ENCODE measurements around the gene SLAMF7. TPM values are rescaled to one million over a fixed set of nuclear protein-coding genes. Genes with fewer than 3 reads are reported as not detected.
"Not testable (repeated sequence)": the region's sequence is repeated elsewhere in the genome, so short reads cannot be mapped to it uniquely, and the experiment has no call there.

The SLAMF7 gene
- polyA plus RNA-seq, 12 donors = 0.26 to 2.3 (median 0.43) TPM; not detected in 3

DNA sequence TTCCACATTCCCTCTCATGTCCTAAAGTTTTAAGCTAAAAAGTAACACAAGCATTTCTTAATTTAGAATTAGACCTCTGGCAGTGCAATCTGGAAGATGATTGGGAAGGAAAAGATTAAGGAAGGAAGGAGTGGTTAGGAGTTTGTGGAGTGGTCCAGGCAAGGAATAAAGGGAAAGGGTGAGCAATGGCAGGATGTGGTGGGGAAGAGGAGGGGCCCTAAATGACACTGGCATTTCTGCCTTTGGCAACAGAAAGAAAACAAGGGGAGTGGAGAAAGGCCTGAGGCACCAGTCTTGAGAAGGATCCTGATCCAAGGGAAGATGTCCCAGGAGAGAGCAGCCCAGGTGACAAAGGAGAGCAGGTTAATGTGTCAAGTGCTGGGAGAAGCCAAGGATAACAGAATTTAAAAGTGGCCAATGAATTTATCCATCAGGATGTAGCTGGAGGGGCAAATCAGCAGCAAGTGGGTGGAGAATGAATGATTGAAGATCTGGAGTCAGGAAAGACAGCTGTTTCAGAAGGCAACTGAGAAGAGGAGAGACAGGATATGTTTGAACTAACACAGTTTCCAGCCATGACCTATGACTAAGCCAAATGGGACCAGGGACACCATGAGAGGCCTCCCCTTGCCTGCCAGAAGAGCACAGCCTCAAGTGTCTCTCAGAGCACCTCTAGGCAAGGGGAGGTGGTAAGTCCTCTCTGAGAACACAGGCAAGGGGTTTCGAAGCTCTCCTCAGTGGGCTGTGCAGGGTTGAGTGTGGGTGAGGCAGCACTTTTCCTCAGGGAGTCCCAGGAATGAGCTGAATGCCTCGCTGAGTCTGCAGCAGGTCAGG is 36.1 kb downstream of the SLAMF7 start:
- DNase-seq = no peak

DNA sequence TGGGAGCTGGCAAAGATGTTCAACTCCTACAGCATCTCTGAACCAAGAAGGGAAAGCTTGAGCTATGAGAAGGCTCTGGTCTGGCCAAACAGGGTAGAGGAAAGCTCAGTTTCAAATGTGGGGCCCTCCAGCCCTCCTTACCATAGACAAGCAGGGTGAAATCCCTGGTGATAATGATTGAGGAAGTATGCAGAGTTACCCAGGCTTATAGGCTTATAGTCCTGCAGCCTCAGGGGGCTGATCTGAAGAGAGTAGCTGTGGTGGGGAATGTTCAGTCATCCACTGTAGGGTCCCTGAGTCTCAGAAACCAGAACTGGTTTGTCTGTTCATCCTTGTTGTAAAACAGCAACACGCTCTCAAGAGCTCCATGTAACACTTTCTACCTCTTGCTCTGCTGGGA is 37.1 kb downstream of the SLAMF7 start:
- no peak for DNase-seq

DNA sequence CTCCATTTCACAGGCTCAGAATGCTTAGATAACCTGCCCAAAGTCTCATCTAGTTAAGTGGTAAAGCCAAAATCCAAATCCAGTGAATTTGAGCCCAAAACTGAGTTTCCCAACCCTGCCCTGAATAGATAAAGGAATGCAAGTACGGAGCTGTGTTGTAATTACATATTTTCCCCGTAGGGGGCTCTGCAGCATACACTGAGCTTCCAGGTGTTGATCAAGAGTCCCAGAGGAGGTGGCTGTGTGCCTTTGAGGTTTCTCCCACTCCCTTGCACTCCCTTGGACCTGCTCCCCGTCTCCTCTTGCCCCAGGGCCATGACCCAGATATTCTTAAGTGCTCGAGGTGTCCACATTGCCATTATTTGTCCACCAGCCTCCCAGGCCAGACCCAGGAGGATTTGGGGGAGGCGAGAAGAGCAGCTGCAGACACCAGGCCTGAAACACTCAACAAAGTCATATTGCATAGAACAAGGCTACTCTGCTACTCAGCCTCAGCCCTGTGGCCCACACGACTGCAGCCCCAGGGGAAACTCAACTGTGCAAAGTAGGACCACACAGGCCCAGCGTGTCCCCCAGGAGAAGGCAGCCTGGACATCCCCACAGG is 38.5 kb downstream of the SLAMF7 start:
- DNase-seq = no peak

- DNase-seq = no peak
These were observed 39.9 kb downstream of the SLAMF7 start for GRCh38 chr1:160778976-160779375.

DNA sequence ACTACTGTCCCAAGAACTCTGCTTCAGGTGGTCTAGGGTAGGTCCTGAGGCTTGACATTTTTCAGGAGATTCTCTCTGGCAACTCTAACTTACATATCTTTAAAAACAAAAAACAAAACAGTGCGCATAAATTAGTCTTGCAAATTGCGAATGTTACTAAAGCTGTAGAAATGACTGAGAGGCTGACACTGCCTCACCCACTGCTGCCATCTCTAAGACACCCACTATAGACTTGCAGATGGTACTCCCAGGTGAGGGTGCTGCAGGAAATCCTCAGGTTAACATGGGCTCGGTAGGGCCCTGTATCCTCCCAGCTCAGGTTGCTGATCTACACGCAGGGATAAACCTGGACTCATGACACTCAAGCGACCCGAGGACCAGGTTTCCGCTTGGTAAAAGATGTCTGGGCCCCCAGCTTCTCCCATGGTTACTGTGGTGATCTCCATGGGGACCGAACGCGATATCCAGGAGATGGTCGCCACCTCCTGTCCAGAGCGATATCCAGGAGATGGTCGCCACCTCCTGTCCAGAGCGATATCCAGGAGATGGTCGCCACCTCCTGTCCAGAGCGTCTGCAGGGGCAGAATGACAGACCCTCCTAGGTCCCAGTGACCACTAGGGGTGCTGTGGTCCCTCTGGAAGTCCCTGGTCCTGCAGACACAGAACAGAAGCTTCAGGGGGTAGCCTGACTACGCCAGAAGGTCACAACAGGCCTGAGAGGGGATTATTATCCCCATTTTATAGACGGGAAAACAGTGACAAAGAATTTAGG is 40.8 kb downstream of the SLAMF7 start:
- no peak for DNase-seq

DNA sequence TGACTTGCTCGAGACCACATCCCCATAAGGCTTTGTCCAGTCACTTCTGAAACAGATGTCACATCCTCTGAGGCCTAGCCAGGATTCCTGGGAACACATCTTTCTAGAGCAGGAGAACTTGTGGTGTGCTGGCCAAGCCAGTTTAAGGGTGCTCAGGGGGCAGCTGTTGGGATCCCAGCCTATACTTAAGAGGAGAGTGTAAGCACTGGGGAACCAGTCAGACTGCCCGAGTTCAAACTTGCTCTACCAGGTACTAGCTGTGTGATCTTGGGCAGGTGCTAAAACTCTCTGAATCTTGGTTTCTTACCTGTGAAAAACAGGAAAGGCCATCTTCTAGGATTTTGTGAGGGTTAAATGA is 41.3 kb downstream of the SLAMF7 start:
- no peak for DNase-seq

DNA sequence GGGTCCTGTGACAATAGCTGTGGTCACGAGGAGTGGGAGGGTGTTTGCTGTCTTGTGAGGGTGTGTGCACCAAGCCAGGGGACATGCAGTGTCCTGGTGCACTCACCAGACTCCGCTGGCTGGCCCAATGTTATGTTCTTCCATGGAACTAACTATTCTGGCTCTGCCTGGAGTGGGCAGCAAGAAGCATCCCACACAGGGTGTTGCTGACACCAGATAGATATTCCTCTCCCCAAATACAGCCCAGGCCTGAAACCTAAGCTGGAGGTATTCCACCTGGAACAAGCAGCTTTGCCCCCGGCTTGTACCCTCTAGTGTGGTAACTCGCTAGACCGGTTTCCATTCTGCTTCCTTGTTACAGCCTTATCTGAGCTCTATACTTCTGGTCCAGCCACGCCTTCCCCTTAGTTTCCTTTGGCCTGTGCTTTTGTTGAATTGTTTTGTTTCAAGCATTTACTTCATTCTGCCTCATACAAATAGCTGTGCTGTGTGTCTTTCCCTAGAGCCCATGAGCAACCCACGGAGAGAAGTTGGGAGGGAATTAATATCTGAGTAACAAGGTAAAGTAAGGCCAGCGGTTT is 42.2 kb downstream of the SLAMF7 start:
- DNase-seq = no peak

DNA sequence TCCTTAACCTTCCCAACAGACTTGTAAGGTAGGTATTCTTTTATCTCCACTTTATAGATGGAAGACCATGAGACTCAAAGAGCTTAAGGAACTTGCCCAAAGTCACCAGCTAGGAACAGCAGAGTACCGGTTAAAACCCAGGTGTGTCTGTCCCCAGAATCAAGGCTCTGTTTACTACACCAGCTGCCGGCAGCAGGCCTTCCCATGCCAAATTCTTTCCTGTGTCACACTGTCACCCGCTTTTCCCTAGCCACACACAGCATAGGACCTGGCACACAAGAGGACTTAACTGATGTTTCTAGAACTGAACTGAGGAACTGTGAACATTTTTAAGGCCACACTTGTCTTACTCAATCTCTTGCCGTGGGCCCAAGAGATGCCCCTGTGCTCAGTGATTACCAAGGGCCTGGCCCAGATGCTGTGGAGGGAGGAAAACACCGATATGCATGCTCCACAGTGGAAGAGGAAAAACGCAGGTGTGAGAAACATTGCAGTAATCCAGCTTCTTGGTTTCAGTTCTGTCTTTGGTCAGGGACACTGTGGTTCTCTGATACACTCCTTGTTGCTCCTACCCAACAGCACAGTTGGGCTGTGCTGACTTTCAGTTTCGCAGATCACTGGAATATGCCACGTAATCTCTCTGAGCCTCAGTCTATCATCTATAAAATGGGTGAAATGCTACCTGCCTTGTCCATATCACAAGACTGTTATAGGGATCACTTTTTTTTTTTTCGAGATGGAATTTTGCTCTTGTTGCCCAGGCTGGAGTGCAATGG is 43.1 kb downstream of the SLAMF7 start:
- DNase-seq = no peak

DNA sequence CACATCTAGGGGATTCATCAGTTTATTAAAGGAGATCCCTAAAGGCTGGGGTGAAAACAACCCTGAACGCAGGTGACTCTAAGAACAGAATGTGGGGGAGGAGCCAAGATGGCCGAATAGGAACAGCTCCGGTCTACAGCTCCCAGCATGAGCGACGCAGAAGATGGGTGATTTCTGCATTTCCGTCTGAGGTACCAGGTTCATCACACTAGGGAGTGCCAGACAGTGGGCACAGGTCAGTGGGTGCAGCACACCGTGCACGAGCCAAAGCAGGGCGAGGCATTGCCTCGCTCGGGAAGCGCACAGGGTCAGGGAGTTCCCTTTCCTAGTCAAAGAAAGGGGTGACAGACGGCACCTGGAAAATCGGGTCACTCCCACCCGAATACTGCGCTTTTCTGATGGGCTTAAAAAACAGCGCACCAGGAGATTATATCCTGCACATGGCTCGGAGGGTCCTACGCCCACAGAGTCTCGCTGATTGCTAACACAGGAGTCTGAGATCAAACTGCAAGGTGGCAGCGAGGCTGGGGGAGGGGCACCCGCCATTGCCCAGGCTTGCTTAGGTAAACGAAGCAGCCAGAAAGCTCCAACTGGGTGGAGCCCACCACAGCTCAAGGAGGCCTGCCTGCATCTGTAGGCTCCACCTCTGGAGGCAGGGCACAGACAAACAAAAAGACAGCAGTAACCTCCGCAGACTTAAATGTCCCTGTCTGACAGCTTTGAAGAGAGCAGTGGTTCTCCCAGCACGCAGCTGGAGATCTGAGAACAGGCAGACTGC is 44.1 kb downstream of the SLAMF7 start:
- DNase-seq = not testable (repeated sequence)

DNA sequence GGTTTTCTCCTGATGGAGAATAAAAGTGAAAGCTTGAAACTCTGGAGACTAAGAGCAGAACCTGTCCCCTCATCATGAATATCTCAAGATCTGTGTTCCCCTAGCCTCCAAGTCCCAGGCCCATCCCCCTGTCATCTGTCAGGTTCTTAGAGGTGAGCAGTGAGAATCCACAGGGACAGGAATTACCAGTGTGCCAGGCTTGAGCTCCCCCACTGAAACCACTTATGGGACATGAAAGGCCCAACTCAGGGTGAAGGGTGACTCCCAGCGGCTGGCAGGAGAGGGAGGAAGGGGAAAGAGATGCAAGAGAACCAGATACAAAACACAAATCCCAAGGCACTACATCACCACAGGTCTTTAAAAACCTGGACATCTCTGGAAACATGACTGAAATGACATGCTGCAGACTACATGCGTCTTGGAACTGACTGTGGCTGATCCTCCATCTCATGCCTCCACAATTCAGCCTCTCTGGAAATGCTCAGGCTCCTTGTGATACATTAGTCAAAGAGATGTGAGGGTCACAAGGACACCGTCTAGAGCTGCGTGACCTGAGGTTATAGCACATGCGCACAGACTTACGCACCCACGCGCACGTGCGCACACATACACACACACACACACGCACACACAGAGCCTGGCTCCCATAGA is 50.1 kb downstream of the SLAMF7 start:
- DNase-seq = no peak

- no peak for DNase-seq
These were observed 50.9 kb downstream of the SLAMF7 start for GRCh38 chr1:160789702-160790611.

DNA sequence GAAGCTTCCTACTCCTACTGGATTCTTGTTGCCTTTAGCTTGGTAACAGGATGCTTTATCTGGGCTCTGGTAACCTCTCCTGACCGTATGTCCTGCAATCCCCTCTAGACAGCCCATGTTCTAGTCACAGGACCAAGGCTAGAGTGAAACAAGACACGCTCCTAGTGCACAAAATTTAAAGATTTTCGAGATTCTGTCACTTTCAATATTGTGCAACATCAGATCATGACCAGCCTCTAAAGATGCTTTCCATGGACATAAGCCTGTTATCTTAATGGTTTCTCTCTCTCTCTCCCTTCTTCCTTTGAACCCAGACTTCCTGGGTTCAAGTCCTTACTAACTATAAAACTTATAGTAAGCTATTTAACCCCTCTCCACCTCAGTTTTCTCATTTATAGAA is 55.3 kb downstream of the SLAMF7 start:
- DNase-seq = no peak

- DNase-seq = no peak
These were observed 56.9 kb downstream of the SLAMF7 start, which contains the start of gene LY9 for GRCh38 chr1:160795951-160796383. Gene LY9 (plus strand): TSS chr1:160796174. CDS start chr1:160796188, 14 bp downstream.

- no peak for DNase-seq
These were observed 58.2 kb downstream of the SLAMF7 start for GRCh38 chr1:160797271-160797709.

- no peak for DNase-seq
These were observed 58.8 kb downstream of the SLAMF7 start for GRCh38 chr1:160797861-160798273.

DNA sequence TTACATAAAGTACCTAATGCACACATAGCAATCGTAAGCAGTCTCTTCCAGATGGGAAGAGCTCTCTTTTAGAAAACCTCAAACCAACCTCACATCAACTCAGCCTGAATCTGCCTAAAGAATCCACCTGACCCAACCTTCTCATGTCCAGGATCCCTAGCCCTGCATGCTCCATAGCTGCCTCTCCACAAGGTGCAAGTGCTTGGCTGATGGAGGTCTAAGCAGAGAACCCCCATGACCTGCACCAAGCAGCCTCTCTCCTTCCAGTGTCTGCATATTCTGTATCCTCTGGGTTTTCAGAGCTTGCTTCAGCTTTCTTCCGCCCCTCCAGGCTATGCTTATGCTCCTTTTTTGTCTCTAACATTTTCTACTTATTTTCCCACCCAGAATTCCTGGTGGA is 59.4 kb downstream of the SLAMF7 start:
- DNase-seq = no peak

DNA sequence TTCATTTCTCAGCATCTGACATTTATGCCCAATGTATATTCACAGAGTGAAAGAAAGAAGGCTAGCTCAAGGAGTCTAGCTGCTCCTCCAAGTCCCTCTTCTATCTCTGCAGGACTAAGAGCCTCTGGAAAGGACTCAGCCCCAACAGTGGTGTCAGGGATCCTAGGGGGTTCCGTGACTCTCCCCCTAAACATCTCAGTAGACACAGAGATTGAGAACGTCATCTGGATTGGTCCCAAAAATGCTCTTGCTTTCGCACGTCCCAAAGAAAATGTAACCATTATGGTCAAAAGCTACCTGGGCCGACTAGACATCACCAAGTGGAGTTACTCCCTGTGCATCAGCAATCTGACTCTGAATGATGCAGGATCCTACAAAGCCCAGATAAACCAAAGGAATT is 60.6 kb downstream of the SLAMF7 start:
- DNase-seq = no peak

- no peak for DNase-seq
These were observed 61.1 kb downstream of the SLAMF7 start for GRCh38 chr1:160800142-160800541.

Data from muscle of arm (tissue), 12 donors.